Peyer's patch (tissue), 4 donors: ENCODE measurements around the gene GYPA. TPM values are rescaled to one million over a fixed set of nuclear protein-coding genes. Genes with fewer than 3 reads are reported as not detected.
"Not testable (repeated sequence)": the region's sequence is repeated elsewhere in the genome, so short reads cannot be mapped to it uniquely, and the experiment has no call there.

Experiments
- DNase-seq, 3 donors: peaks; one replicate each; pipeline ENCODE4 v3.0.0-alpha.2; 2017 to 2019
- H3K27ac ChIP-seq, 4 donors: fragments of 200-600 bp; sonication (generic); one replicate each; pipeline ENCODE4 v1.5.1; 2016 to 2019
- H3K27me3 ChIP-seq, 2 donors: fragments of 200-600 bp; sonication (generic); one replicate each; pipeline ENCODE4 v1.5.1; 2019
- H3K36me3 ChIP-seq, 3 donors: fragments of 200-600 bp; sonication (generic); one replicate each; pipeline ENCODE4 v1.5.1; 2016 to 2019
- H3K4me1 ChIP-seq, 4 donors: fragments of 200-600 bp; sonication (generic); one replicate each; pipeline ENCODE4 v1.5.1; 2016 to 2019
- H3K4me3 ChIP-seq, 4 donors: fragments of 200-600 bp; sonication (generic); 1 replicate in 3 of 4; 2 replicates in 1 of 4; pipeline ENCODE4 v1.5.1; 2016 to 2019; ENCODE audit warnings: mild to moderate bottlenecking in 1 of 4
- H3K9me3 ChIP-seq, 4 donors: fragments of 200-600 bp; sonication (generic); one replicate each; pipeline ENCODE4 v1.5.1; 2016 to 2019; ENCODE audit warnings: mild to moderate bottlenecking in 1 of 4
- CTCF ChIP-seq, 6 experiments: fragments of 450-650 bp in 4 of 6; fragments of 200-600 bp in 2 of 6; sonication (generic) in 1 of 6; IDR thresholded peaks; one replicate each; pipeline ENCODE4 v1.5.1; 2017 to 2019; ENCODE audit warnings: antibody characterized with exemption in 6 of 6, mild to moderate bottlenecking in 3 of 6, moderate library complexity in 1 of 6
- POLR2A ChIP-seq, 2 donors: fragments of 450-650 bp; IDR thresholded peaks; one replicate each; pipeline ENCODE4 v1.5.1; 2017; ENCODE audit warnings: antibody characterized with exemption in 2 of 2, mild to moderate bottlenecking in 2 of 2, moderate library complexity in 2 of 2
- total RNA-seq, 4 donors: library from RNA; depleted of rRNA; stranded (reverse); fragments of >200 nt; gene quantifications; one replicate each; pipeline ENCODE4 v1.1.0, GENCODE V29; 2016

The GYPA gene
- total RNA-seq, 4 donors from 2014 or later = not detected

GRCh38 chr4:144169211-144169610 lies 28.7 kb upstream of the GYPA start:
- no peaks in the 10 kb centered on the region for H3K9me3 ChIP-seq
- H3K27ac ChIP-seq = no peak overlapping the region
- H3K27me3 ChIP-seq = no peaks in the 10 kb centered on the region
- no peaks in the 10 kb centered on the region for H3K36me3 ChIP-seq
- H3K4me1 ChIP-seq = no peaks in the 10 kb centered on the region
- no peak overlapping the region for H3K4me3 ChIP-seq
- no peak for TF ChIP-seq CTCF (IDR thresholded peaks at IDR 0.05)
- no peak for TF ChIP-seq POLR2A (IDR thresholded peaks at IDR 0.05)
- DNase-seq = no peak

GRCh38 chr4:144154044-144154443 lies 13.5 kb upstream of the GYPA start:
- H3K9me3 ChIP-seq = no peaks in the 10 kb centered on the region
- no peak for TF ChIP-seq CTCF (IDR thresholded peaks at IDR 0.05)
- no peak for TF ChIP-seq POLR2A (IDR thresholded peaks at IDR 0.05)
- H3K27me3 ChIP-seq = no peaks in the 10 kb centered on the region
- H3K36me3 ChIP-seq = no peaks in the 10 kb centered on the region
- DNase-seq = no peak
- H3K4me1 ChIP-seq = no peaks in the 10 kb centered on the region
- H3K4me3 ChIP-seq = no peak overlapping the region
- no peak overlapping the region for H3K27ac ChIP-seq

- H3K27ac ChIP-seq, H3K9me3 ChIP-seq, H3K4me1 ChIP-seq, H3K36me3 ChIP-seq, H3K27me3 ChIP-seq, H3K4me3 ChIP-seq: not testable (repeated sequence)
- DNase-seq = peak in 1 of 3 donors; percentile 51
- peak in 4 of 6 experiments; percentile 48 to 54 (median 48) for TF ChIP-seq CTCF (IDR thresholded peaks at IDR 0.05)
Measured at GRCh38 chr4:144142690-144143326, 2.3 kb upstream of the GYPA start.

- no peaks in the 10 kb centered on the region for H3K9me3 ChIP-seq
- no peak overlapping the region for H3K4me3 ChIP-seq
- TF ChIP-seq CTCF (IDR thresholded peaks at IDR 0.05) (no peak), POLR2A (IDR thresholded peaks at IDR 0.05) (no peak)
- no peaks in the 10 kb centered on the region for H3K27me3 ChIP-seq
- no peaks in the 10 kb centered on the region for H3K36me3 ChIP-seq
- no peak for DNase-seq
- no peaks in the 10 kb centered on the region for H3K4me1 ChIP-seq
- H3K27ac ChIP-seq = no peak overlapping the region
Measured at GRCh38 chr4:144141493-144141892, 975 bp upstream of the GYPA start.

GRCh38 chr4:144139991-144140390 lies 527 bp downstream of the GYPA start:
- H3K4me1 ChIP-seq, H3K36me3 ChIP-seq, H3K27me3 ChIP-seq, H3K27ac ChIP-seq, H3K9me3 ChIP-seq, DNase-seq, H3K4me3 ChIP-seq: not testable (repeated sequence)

GRCh38 chr4:144139547-144139946 lies 971 bp downstream of the GYPA start:
- not testable (repeated sequence) for DNase-seq, H3K9me3 ChIP-seq, H3K27ac ChIP-seq, H3K4me1 ChIP-seq, H3K27me3 ChIP-seq, H3K4me3 ChIP-seq, H3K36me3 ChIP-seq

- H3K36me3 ChIP-seq, H3K4me3 ChIP-seq, H3K27me3 ChIP-seq, H3K9me3 ChIP-seq, H3K27ac ChIP-seq, DNase-seq, H3K4me1 ChIP-seq: not testable (repeated sequence)
Measured at GRCh38 chr4:144138239-144138638, 2.3 kb downstream of the GYPA start.

GRCh38 chr4:144137137-144137931 lies 3.2 kb downstream of the GYPA start:
- not testable (repeated sequence) for DNase-seq, H3K4me3 ChIP-seq, H3K27me3 ChIP-seq, H3K27ac ChIP-seq, H3K36me3 ChIP-seq, H3K9me3 ChIP-seq, H3K4me1 ChIP-seq

- not testable (repeated sequence) for H3K4me3 ChIP-seq, H3K9me3 ChIP-seq, H3K27me3 ChIP-seq, H3K36me3 ChIP-seq, DNase-seq, H3K27ac ChIP-seq, H3K4me1 ChIP-seq
Measured at GRCh38 chr4:144136189-144136588, 4.3 kb downstream of the GYPA start.

- not testable (repeated sequence) for H3K4me1 ChIP-seq, H3K27ac ChIP-seq, H3K9me3 ChIP-seq, H3K4me3 ChIP-seq, DNase-seq, H3K36me3 ChIP-seq, H3K27me3 ChIP-seq
Measured at GRCh38 chr4:144130167-144130566, 10.4 kb downstream of the GYPA start.
